GM10266 (cell line): ENCODE measurements around the gene SHISA4.
"Not testable (repeated sequence)": the region's sequence is repeated elsewhere in the genome, so short reads cannot be mapped to it uniquely, and the experiment has no call there.

Experiments
- DNase-seq: peaks from one replicate; pipeline ENCODE4 v3.0.0; 2012; ENCODE audit errors: extremely low spot score
- CTCF ChIP-seq: IDR thresholded peaks from 2 replicates; pipeline ENCODE4 v1.5.1; 2012; ENCODE audit warnings: mild to moderate bottlenecking, low read depth; ENCODE audit not compliant: control insufficient read depth, insufficient read depth; ENCODE audit errors: missing control alignments

Gene SHISA4

GRCh38 chr1:201888282-201889089 lies at the start of gene SHISA4:
TSS of gene SHISA4 (plus strand) at chr1:201888898. CDS start at chr1:201888995, 97 bp downstream.
- DNase-seq: peak; percentile 68
- no peak for TF ChIP-seq CTCF

- DNase-seq: not testable (repeated sequence)
Measured at GRCh38 chr1:201839089-201839488, 49.6 kb upstream of the SHISA4 start.

GRCh38 chr1:201840055-201840454 lies 48.6 kb upstream of the SHISA4 start:
- no peak for TF ChIP-seq CTCF
- no peak for DNase-seq

- DNase-seq: no peak
- no peak for TF ChIP-seq CTCF
Measured at GRCh38 chr1:201840490-201840889, 48.2 kb upstream of the SHISA4 start.

GRCh38 chr1:201841265-201841912 lies 47.3 kb upstream of the SHISA4 start:
- no peak for DNase-seq
- TF ChIP-seq CTCF: no peak

GRCh38 chr1:201842472-201843027 lies 46.1 kb upstream of the SHISA4 start:
- no peak for TF ChIP-seq CTCF
- DNase-seq: no peak

GRCh38 chr1:201845331-201846083 lies 43.2 kb upstream of the SHISA4 start:
- no peak for TF ChIP-seq CTCF
- no peak for DNase-seq
